ENCODE results near the gene UBL4B.

The UBL4B gene

GRCh38 chr1:110087812-110088738, 24.2 kb upstream of the UBL4B start:
- no peaks in the 10 kb centered on the region for H3K9me3 ChIP-seq (ENCODE audit: control insufficient read depth, low read length)
- peaks cover 12% of the 10 kb centered on the region for H3K4me1 ChIP-seq (ENCODE audit: control insufficient read depth, insufficient read depth, low read length)
- H3K36me3 ChIP-seq (ENCODE audit: control insufficient read depth, insufficient read depth, low read length, severe bottlenecking), result no peaks in the 10 kb centered on the region
- peak; percentile 87 for DNase-seq (ENCODE audit: low read depth)
- no peak overlapping the region for H3K9ac ChIP-seq (ENCODE audit: low read length)
- peaks cover 3% of the 10 kb centered on the region for H3K27me3 ChIP-seq (replicated peaks; ENCODE audit: control insufficient read depth, insufficient read depth, low read length)
- H3K4me3 ChIP-seq (ENCODE audit: low read length), result no peak overlapping the region

GRCh38 chr1:110088739-110089316, 23.4 kb upstream of the UBL4B start:
- no peak overlapping the region for H3K9ac ChIP-seq (ENCODE audit: low read length)
- no peaks in the 10 kb centered on the region for H3K9me3 ChIP-seq (ENCODE audit: control insufficient read depth, low read length)
- peaks cover 3% of the 10 kb centered on the region for H3K27me3 ChIP-seq (replicated peaks; ENCODE audit: control insufficient read depth, insufficient read depth, low read length)
- no peak for DNase-seq (ENCODE audit: low read depth)
- H3K4me1 ChIP-seq (ENCODE audit: control insufficient read depth, insufficient read depth, low read length), result peaks cover 5% of the 10 kb centered on the region
- H3K4me3 ChIP-seq (ENCODE audit: low read length), result no peak overlapping the region
- no peaks in the 10 kb centered on the region for H3K36me3 ChIP-seq (ENCODE audit: control insufficient read depth, insufficient read depth, low read length, severe bottlenecking)

- no peaks in the 10 kb centered on the region for H3K9me3 ChIP-seq (ENCODE audit: control insufficient read depth, low read length)
- H3K4me3 ChIP-seq (ENCODE audit: low read length), result no peak overlapping the region
- no peaks in the 10 kb centered on the region for H3K36me3 ChIP-seq (ENCODE audit: control insufficient read depth, insufficient read depth, low read length, severe bottlenecking)
- peaks cover 7% of the 10 kb centered on the region for H3K27me3 ChIP-seq (replicated peaks; ENCODE audit: control insufficient read depth, insufficient read depth, low read length)
- no peaks in the 10 kb centered on the region for H3K4me1 ChIP-seq (ENCODE audit: control insufficient read depth, insufficient read depth, low read length)
- DNase-seq (ENCODE audit: low read depth), result no peak
- H3K9ac ChIP-seq (ENCODE audit: low read length), result no peak overlapping the region
Observed at GRCh38 chr1:110089561-110090275, 22.5 kb upstream of the UBL4B start.

- H3K9ac ChIP-seq (ENCODE audit: low read length), result no peak overlapping the region
- no peaks in the 10 kb centered on the region for H3K36me3 ChIP-seq (ENCODE audit: control insufficient read depth, insufficient read depth, low read length, severe bottlenecking)
- no peak overlapping the region for H3K4me3 ChIP-seq (ENCODE audit: low read length)
- no peaks in the 10 kb centered on the region for H3K9me3 ChIP-seq (ENCODE audit: control insufficient read depth, low read length)
- no peak for DNase-seq (ENCODE audit: low read depth)
- peaks cover 19% of the 10 kb centered on the region for H3K27me3 ChIP-seq (replicated peaks; ENCODE audit: control insufficient read depth, insufficient read depth, low read length)
- no peaks in the 10 kb centered on the region for H3K4me1 ChIP-seq (ENCODE audit: control insufficient read depth, insufficient read depth, low read length)
Observed at GRCh38 chr1:110091381-110091780, 20.9 kb upstream of the UBL4B start.

GRCh38 chr1:110091791-110092190, 20.5 kb upstream of the UBL4B start:
- no peaks in the 10 kb centered on the region for H3K9me3 ChIP-seq (ENCODE audit: control insufficient read depth, low read length)

GRCh38 chr1:110092991-110093390, 19.3 kb upstream of the UBL4B start:
- Histone ChIP-seq H3K4me1 (ENCODE audit: control insufficient read depth, insufficient read depth, low read length) (no peaks in the 10 kb centered on the region), H3K36me3 (ENCODE audit: control insufficient read depth, insufficient read depth, low read length, severe bottlenecking) (no peaks in the 10 kb centered on the region), H3K9ac (ENCODE audit: low read length) (no peak overlapping the region), H3K9me3 (ENCODE audit: control insufficient read depth, low read length) (no peaks in the 10 kb centered on the region), H3K27me3 (replicated peaks; ENCODE audit: control insufficient read depth, insufficient read depth, low read length) (peaks cover 31% of the 10 kb centered on the region), H3K4me3 (ENCODE audit: low read length) (no peak overlapping the region)
- DNase-seq (ENCODE audit: low read depth), result no peak

More at GRCh38 chr1:110091791-110092190, 20.5 kb upstream of the UBL4B start:
- H3K9ac ChIP-seq (ENCODE audit: low read length), result no peak overlapping the region
- no peaks in the 10 kb centered on the region for H3K4me1 ChIP-seq (ENCODE audit: control insufficient read depth, insufficient read depth, low read length)
- H3K36me3 ChIP-seq (ENCODE audit: control insufficient read depth, insufficient read depth, low read length, severe bottlenecking), result no peaks in the 10 kb centered on the region
- H3K27me3 ChIP-seq (replicated peaks; ENCODE audit: control insufficient read depth, insufficient read depth, low read length), result peaks cover 22% of the 10 kb centered on the region
- H3K4me3 ChIP-seq (ENCODE audit: low read length), result no peak overlapping the region
- peak; percentile 15 for DNase-seq (ENCODE audit: low read depth)

- Histone ChIP-seq H3K27me3 (replicated peaks; ENCODE audit: control insufficient read depth, insufficient read depth, low read length) (peaks cover 42% of the 10 kb centered on the region), H3K9ac (ENCODE audit: low read length) (no peak overlapping the region), H3K36me3 (ENCODE audit: control insufficient read depth, insufficient read depth, low read length, severe bottlenecking) (no peaks in the 10 kb centered on the region), H3K4me1 (ENCODE audit: control insufficient read depth, insufficient read depth, low read length) (no peaks in the 10 kb centered on the region), H3K9me3 (ENCODE audit: control insufficient read depth, low read length) (no peaks in the 10 kb centered on the region), H3K4me3 (ENCODE audit: low read length) (no peak overlapping the region)
- peak; percentile 13 for DNase-seq (ENCODE audit: low read depth)
Observed at GRCh38 chr1:110094931-110095654, 17.1 kb upstream of the UBL4B start.

GRCh38 chr1:110097507-110098221, 14.6 kb upstream of the UBL4B start:
- Histone ChIP-seq H3K9ac (ENCODE audit: low read length) (no peak overlapping the region), H3K9me3 (ENCODE audit: control insufficient read depth, low read length) (no peaks in the 10 kb centered on the region), H3K4me3 (ENCODE audit: low read length) (no peak overlapping the region), H3K4me1 (ENCODE audit: control insufficient read depth, insufficient read depth, low read length) (peaks cover 6% of the 10 kb centered on the region), H3K36me3 (ENCODE audit: control insufficient read depth, insufficient read depth, low read length, severe bottlenecking) (no peaks in the 10 kb centered on the region), H3K27me3 (replicated peaks; ENCODE audit: control insufficient read depth, insufficient read depth, low read length) (peaks cover 43% of the 10 kb centered on the region)
- no peak for DNase-seq (ENCODE audit: low read depth)

- Histone ChIP-seq H3K36me3 (ENCODE audit: control insufficient read depth, insufficient read depth, low read length, severe bottlenecking) (no peaks in the 10 kb centered on the region), H3K27me3 (replicated peaks; ENCODE audit: control insufficient read depth, insufficient read depth, low read length) (peaks cover 47% of the 10 kb centered on the region), H3K9ac (ENCODE audit: low read length) (no peak overlapping the region), H3K9me3 (ENCODE audit: control insufficient read depth, low read length) (no peaks in the 10 kb centered on the region), H3K4me1 (ENCODE audit: control insufficient read depth, insufficient read depth, low read length) (peaks cover 6% of the 10 kb centered on the region), H3K4me3 (ENCODE audit: low read length) (no peak overlapping the region)
- DNase-seq (ENCODE audit: low read depth), result no peak
Observed at GRCh38 chr1:110098222-110099026, 13.8 kb upstream of the UBL4B start.

- peaks cover 6% of the 10 kb centered on the region for H3K4me1 ChIP-seq (ENCODE audit: control insufficient read depth, insufficient read depth, low read length)
Observed at GRCh38 chr1:110100335-110100734, 11.9 kb upstream of the UBL4B start.

More at GRCh38 chr1:110100335-110100734, 11.9 kb upstream of the UBL4B start:
- Histone ChIP-seq H3K4me3 (ENCODE audit: low read length) (no peak overlapping the region), H3K9me3 (ENCODE audit: control insufficient read depth, low read length) (no peaks in the 10 kb centered on the region), H3K36me3 (ENCODE audit: control insufficient read depth, insufficient read depth, low read length, severe bottlenecking) (no peaks in the 10 kb centered on the region), H3K27me3 (replicated peaks; ENCODE audit: control insufficient read depth, insufficient read depth, low read length) (peaks cover 41% of the 10 kb centered on the region), H3K9ac (ENCODE audit: low read length) (no peak overlapping the region)
- no peak for DNase-seq (ENCODE audit: low read depth)

Measured in adipocyte (in vitro differentiated cells).